Measurements from ENCODE around the gene LBX1. TPM values are rescaled to one million over a fixed set of nuclear protein-coding genes. Genes with fewer than 3 reads are reported as not detected.

Gene LBX1
- total and polyA plus RNA-seq, 7 donors, result 1.8 to 12.3 (median 7.4) TPM

DNA sequence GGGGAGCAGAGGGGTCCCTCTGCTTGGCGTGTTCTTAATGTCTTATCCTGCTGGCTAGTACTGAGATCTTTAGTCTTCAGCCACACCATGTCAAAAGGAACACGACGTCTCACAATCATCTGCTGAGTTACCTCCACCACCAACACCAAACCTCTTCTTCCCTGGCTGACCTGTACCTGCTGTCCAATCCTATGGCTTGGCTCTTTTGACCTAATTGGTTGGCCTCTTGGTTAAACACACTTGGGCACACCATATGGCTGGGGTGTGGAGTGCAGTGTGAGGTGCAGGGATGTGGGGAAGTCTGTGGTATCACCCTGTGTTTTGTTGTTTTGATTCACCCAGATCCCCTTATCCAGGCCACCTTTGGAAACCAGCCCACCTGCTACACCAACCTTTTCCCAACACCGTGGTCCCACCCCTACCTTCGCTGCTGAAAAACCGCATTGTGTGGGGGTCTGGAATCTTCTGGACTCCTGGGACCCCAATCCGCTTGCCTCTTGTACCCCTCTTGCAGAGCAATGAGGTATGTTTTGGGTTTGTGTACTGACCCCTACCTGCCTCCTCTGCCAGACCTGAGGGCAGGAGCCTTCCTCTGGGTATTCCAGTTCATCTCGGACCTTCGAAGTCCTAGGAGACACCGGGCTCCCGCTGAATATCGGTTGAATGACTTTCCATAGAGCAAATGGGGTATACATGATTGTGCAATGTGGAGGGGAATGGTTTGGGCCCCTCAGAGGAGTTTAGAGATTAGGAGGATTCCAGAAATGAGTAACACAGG is 2.8 kb upstream of the LBX1 start:
- H3K27ac ChIP-seq, result peak overlapping the region; percentile 96
- WGBS, 3 donors, result 64 to 71% (median 70%) methylated on average over 12 of the region's 12 CpGs
- peaks cover 0 to 50% (median 4%) of the 10 kb centered on the region in 3 donors for H3K27me3 ChIP-seq (ENCODE audit: insufficient read depth in 3 of 3, low read length in 2 of 3)
- TF ChIP-seq, protein P1, sequence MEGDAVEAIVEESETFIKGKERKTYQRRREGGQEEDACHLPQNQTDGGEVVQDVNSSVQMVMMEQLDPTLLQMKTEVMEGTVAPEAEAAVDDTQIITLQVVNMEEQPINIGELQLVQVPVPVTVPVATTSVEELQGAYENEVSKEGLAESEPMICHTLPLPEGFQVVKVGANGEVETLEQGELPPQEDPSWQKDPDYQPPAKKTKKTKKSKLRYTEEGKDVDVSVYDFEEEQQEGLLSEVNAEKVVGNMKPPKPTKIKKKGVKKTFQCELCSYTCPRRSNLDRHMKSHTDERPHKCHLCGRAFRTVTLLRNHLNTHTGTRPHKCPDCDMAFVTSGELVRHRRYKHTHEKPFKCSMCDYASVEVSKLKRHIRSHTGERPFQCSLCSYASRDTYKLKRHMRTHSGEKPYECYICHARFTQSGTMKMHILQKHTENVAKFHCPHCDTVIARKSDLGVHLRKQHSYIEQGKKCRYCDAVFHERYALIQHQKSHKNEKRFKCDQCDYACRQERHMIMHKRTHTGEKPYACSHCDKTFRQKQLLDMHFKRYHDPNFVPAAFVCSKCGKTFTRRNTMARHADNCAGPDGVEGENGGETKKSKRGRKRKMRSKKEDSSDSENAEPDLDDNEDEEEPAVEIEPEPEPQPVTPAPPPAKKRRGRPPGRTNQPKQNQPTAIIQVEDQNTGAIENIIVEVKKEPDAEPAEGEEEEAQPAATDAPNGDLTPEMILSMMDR (IDR thresholded peaks at IDR 0.05), result no peak
- peak overlapping the region; percentile 86 for H3K4me3 ChIP-seq
- no peak for ATAC-seq
- peaks cover 27% of the 10 kb centered on the region for H3K4me1 ChIP-seq
- DNase-seq, result no peak
- no peaks in the 10 kb centered on the region for H3K36me3 ChIP-seq (ENCODE audit: insufficient read depth in 1 of 2, low read depth in 1 of 2)
- intact Hi-C loops (cut with DNase I), result no loop called here
- H3K9me3 ChIP-seq, result no peaks in the 10 kb centered on the region

DNA sequence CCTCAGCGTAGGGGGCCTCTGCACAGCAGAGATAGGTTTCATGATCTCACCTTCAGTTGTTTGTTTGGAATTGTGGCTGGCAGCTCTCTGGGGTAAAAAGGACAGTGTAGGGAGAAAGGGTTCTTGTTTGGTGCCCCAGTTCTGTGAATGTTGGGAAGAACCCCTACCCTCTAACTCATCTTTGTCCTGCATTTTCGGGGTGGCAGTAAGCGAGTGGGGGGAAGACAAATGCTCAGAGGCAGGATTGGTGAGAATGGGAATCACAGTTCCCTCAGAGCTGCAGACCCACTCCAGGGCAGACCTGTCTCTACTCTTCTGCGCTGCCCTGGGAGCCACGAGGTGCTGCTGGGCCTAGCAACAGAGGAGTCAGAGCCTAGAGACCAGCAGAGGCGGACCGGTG is 1.8 kb upstream of the LBX1 start:
- no peak for ATAC-seq
- peaks cover 27% of the 10 kb centered on the region for H3K4me1 ChIP-seq

DNA sequence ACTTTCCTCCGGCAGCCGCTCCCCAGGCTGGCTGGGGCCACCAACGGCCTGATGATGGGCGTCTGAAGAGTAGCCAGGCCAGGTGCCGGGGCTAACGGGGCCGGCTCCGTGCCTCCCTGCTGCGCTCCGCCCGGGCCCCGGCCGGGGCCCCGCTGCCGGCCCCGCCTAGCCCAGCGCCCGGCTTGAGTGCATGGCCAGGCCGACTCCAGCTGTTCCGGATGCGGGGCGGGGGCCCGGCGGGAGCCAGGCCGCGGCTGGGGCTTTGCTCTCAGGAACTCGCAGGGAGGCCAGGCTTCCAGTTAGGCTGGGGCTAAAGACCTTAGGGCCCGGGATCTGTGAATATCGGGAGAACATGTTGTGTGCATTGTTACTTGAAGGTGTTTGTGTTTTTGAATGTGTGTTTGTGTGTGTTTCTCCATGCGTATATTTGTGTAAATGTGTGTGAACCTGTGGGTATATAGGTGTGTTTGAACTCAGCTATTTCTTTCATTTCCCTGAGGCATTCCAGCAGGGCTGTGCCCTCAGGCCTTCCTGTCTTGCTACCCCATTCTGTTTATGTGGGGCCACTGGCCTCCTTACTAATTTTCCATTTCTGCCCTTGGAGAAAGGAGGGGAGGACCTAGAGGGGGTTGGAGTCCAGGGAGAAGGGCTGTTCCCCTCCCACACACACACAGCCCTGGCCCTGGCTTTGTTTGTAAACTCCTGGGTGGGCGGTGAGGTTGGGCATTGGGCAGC is 1.1 kb upstream of the LBX1 start:
- DNase-seq (peak in 1 of 2 donors; percentile 70), ATAC-seq (peak; percentile 33 to 61 (median 42))
- intact Hi-C loops (cut with DNase I), result no loop called here
- Histone ChIP-seq H3K36me3 (ENCODE audit: insufficient read depth in 1 of 2, low read depth in 1 of 2) (no peaks in the 10 kb centered on the region), H3K27ac (peak overlapping the region; percentile 96), H3K27me3 (ENCODE audit: insufficient read depth in 3 of 3, low read length in 2 of 3) (peaks cover 0 to 39% (median 3%) of the 10 kb centered on the region in 3 donors), H3K9me3 (no peaks in the 10 kb centered on the region), H3K4me1 (peaks cover 30% of the 10 kb centered on the region), H3K4me3 (peak overlapping the region; percentile 86)
- TF ChIP-seq, protein P1 (IDR thresholded peaks at IDR 0.05), result no peak
- 2 to 3% (median 3%) methylated on average over 22 to 31 of the region's 31 CpGs for WGBS, 3 donors

More for the DNA sequence above, 1.8 kb upstream of the LBX1 start:
- no peaks in the 10 kb centered on the region for H3K36me3 ChIP-seq (ENCODE audit: insufficient read depth in 1 of 2, low read depth in 1 of 2)
- intact Hi-C loops (cut with DNase I), result no loop called here
- H3K27me3 ChIP-seq (ENCODE audit: insufficient read depth in 3 of 3, low read length in 2 of 3), result peaks cover 0 to 45% (median 4%) of the 10 kb centered on the region in 3 donors
- TF ChIP-seq, protein P1 (IDR thresholded peaks at IDR 0.05), result no peak
- peak overlapping the region; percentile 86 for H3K4me3 ChIP-seq
- 62 to 70% (median 64%) methylated on average over 7 of the region's 7 CpGs for WGBS, 3 donors
- no peak for DNase-seq
- H3K27ac ChIP-seq, result peak overlapping the region; percentile 96
- H3K9me3 ChIP-seq, result no peaks in the 10 kb centered on the region

GRCh38 chr10:101228966-101229265 is 347 bp downstream of the LBX1 start:
- ATAC-seq, result peak; percentile 59 to 66 (median 62)
- Histone ChIP-seq H3K27ac (peak overlapping the region; percentile 96), H3K27me3 (ENCODE audit: insufficient read depth in 3 of 3, low read length in 2 of 3) (peaks cover 0 to 53% (median 3%) of the 10 kb centered on the region in 3 donors), H3K4me3 (peak overlapping the region; percentile 86), H3K4me1 (peaks cover 27% of the 10 kb centered on the region), H3K36me3 (ENCODE audit: insufficient read depth in 1 of 2, low read depth in 1 of 2) (no peaks in the 10 kb centered on the region), H3K9me3 (no peaks in the 10 kb centered on the region)
- TF ChIP-seq, protein P1 (IDR thresholded peaks at IDR 0.05), result peak; percentile 16
- intact Hi-C loops (cut with DNase I), result loop anchor here in 1 of 2 donors (5.0 kb wide), 1 partner anchor 63 kb away; no protein-coding TSS in a partner anchor
- peak; percentile 70 to 84 for DNase-seq
- 0 to 1% (median 1%) methylated on average over 33 to 34 of the region's 34 CpGs for WGBS, 3 donors

All from psoas muscle (tissue), 8 donors.